ENCODE results near the gene CDYL. TPM values are rescaled to one million over a fixed set of nuclear protein-coding genes. Genes with fewer than 3 reads are reported as not detected.
"Not testable (repeated sequence)": the region's sequence is repeated elsewhere in the genome, so short reads cannot be mapped to it uniquely, and the experiment has no call there.

Gene CDYL
- total and polyA plus RNA-seq, 11 donors, result 4.3 to 45.2 (median 30.6) TPM

DNA sequence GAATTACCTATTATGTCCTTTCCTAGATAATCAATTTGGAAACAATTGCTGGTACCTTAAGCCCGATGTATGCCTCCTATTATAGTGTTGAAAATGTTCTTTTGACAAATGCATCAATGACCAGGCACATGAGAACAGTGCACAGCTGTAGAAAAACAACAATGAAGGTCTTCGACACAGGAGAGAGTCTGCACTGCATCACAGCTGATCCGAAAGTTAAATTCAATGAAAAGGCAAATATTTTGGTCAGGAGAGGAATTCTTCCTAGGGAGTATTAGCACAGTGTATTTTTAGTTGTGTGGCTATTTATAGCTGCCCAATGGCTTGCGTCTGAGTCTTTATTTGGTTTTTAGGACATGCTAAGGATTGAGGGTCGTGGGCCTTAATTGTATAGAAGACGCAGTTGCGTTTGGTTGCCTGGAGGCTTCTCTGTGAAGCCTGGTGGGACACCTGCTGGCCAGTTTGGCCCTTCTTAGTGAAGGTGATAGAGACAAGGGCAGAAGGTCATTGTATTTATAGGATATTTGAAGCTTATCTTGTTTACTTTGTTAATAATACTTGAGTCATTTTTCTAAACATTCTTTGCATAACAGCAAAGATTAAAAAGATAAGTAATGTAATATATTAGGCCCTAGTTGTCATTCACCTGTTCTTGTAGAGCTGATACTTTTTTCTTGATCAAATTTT, 72.3 kb downstream of the CDYL start:
- ATAC-seq (peak; percentile 57 to 86 (median 76)), DNase-seq (peak in 3 of 5 donors; percentile 24 to 55 (median 34))
- no peaks in the 10 kb centered on the region for H3K27me3 ChIP-seq
- peaks cover 0 to 24% (median 9%) of the 10 kb centered on the region in 12 donors for H3K4me1 ChIP-seq
- no peaks in the 10 kb centered on the region for H3K36me3 ChIP-seq
- H3K4me3 ChIP-seq, result peak overlapping the region in 1 of 12 donors; percentile 17
- intact Hi-C loops (cut with DNase I), result no loop called here
- 41 to 52% (median 47%) methylated on average over 7 of the region's 7 CpGs for WGBS, 4 donors
- peak overlapping the region in 5 of 12 donors; percentile 5 to 36 (median 11) for H3K27ac ChIP-seq
- TF ChIP-seq, protein P1, sequence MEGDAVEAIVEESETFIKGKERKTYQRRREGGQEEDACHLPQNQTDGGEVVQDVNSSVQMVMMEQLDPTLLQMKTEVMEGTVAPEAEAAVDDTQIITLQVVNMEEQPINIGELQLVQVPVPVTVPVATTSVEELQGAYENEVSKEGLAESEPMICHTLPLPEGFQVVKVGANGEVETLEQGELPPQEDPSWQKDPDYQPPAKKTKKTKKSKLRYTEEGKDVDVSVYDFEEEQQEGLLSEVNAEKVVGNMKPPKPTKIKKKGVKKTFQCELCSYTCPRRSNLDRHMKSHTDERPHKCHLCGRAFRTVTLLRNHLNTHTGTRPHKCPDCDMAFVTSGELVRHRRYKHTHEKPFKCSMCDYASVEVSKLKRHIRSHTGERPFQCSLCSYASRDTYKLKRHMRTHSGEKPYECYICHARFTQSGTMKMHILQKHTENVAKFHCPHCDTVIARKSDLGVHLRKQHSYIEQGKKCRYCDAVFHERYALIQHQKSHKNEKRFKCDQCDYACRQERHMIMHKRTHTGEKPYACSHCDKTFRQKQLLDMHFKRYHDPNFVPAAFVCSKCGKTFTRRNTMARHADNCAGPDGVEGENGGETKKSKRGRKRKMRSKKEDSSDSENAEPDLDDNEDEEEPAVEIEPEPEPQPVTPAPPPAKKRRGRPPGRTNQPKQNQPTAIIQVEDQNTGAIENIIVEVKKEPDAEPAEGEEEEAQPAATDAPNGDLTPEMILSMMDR (IDR thresholded peaks at IDR 0.05), result peak; percentile 22 to 65 (median 47)
- TF ChIP-seq POLR2A (IDR thresholded peaks at IDR 0.05), result no peak
- H3K9me3 ChIP-seq, result peaks cover 0 to 31% (median 9%) of the 10 kb centered on the region in 12 donors

- no peaks in the 10 kb centered on the region for H3K36me3 ChIP-seq
- H3K4me1 ChIP-seq, result peaks cover 0 to 26% (median 9%) of the 10 kb centered on the region in 12 donors
- H3K4me3 ChIP-seq, result no peak overlapping the region
- H3K27ac ChIP-seq, result peak overlapping the region in 3 of 12 donors; percentile 5 to 36 (median 11)
- no peak for DNase-seq
- ATAC-seq, result no peak
- 51 to 63% (median 54%) methylated on average over 4 of the region's 4 CpGs for WGBS, 4 donors
- no peaks in the 10 kb centered on the region for H3K27me3 ChIP-seq
- peaks cover 0 to 22% (median 7%) of the 10 kb centered on the region in 12 donors for H3K9me3 ChIP-seq
- TF ChIP-seq, protein P1 (IDR thresholded peaks at IDR 0.05), result no peak
- TF ChIP-seq POLR2A (IDR thresholded peaks at IDR 0.05), result no peak
- intact Hi-C loops (cut with DNase I), result no loop called here
Measured at GRCh38 chr6:4849226-4850022, 73.2 kb downstream of the CDYL start.

- WGBS, 4 donors, result 95 to 99% (median 97%) methylated on average over 4 of the region's 4 CpGs
- Histone ChIP-seq H3K36me3 (no peaks in the 10 kb centered on the region), H3K27me3 (no peaks in the 10 kb centered on the region), H3K9me3 (peaks cover 0 to 7% (median under 1%) of the 10 kb centered on the region in 12 donors), H3K27ac (no peak overlapping the region), H3K4me1 (peaks cover 0 to 28% (median 9%) of the 10 kb centered on the region in 12 donors), H3K4me3 (no peak overlapping the region)
- intact Hi-C loops (cut with DNase I), result no loop called here
- no peak for ATAC-seq
- no peak for DNase-seq
- no peak for TF ChIP-seq POLR2A (IDR thresholded peaks at IDR 0.05)
- TF ChIP-seq, protein P1 (IDR thresholded peaks at IDR 0.05), result no peak
Measured at GRCh38 chr6:4851035-4851434, 74.8 kb downstream of the CDYL start.

DNA sequence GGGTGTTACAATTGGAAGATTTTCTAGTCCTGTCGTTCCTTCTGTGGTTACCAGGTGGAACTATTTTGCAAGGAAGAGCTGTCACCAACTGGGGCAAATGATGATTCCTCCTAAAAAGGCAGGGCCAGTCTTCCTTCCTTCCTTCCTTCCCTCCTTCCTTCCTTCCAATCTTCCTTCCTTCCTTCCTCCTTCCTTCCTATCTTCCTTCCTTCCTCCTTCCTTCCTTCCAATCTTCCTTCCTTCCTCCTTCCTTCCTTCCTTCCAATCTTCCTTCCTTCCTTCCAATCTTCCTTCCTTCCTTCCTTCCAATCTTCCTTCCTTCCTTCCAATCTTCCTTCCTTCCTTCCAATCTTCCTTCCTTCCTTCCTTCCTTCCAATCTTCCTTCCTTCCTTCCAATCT, 76.0 kb downstream of the CDYL start:
- H3K27me3 ChIP-seq; H3K36me3 ChIP-seq; ATAC-seq; DNase-seq; intact Hi-C loops (cut with DNase I); H3K27ac ChIP-seq; H3K9me3 ChIP-seq; H3K4me3 ChIP-seq: not testable (repeated sequence)
- peaks cover 0 to 32% (median 9%) of the 10 kb centered on the region in 12 donors for H3K4me1 ChIP-seq
- 67 to 79% (median 73%) methylated on average over 1 of the region's 1 CpG for WGBS, 4 donors

Measured in heart left ventricle (tissue), 16 donors.